Naive thymus-derived CD8-positive, alpha-beta T cell (primary cell): ENCODE results near the gene HAO2. TPM values are rescaled to one million over a fixed set of nuclear protein-coding genes. Genes with fewer than 3 reads are reported as not detected.

Experiments
- ATAC-seq, 2 donors: fragments of 150-1000 bp; cut with Tn5 transposase in 1 of 2; sonication (Bioruptor Pico), chemical (Tn5 transposase) in 1 of 2; 1 replicate in 1 of 2; 2 replicates in 1 of 2; pipeline ENCODE4 v1.10.0; 2021; ENCODE audit warnings: mild to moderate bottlenecking in 2 of 2, moderate library complexity in 2 of 2
- POLR2A ChIA-PET: fragments of 350-600 bp; sonication (Branson Sonifier 250); formaldehyde crosslinking; loops from one replicate; lab custom pipeline; 2021; ENCODE audit warnings: antibody characterized with exemption; lab: Charles Lee
- DNase-seq, 10 donors: peaks; one replicate each; pipeline versions ENCODE4 v3.0.0 to v3.0.0-alpha.2; 2020 to 2022
- H3K27ac Mint-ChIP-seq, 10 donors: one replicate each; pipeline ENCODE4 v1.8.0; 2020 to 2022; ENCODE audit warnings: mild to moderate bottlenecking in 10 of 10, mixed read lengths in 10 of 10, moderate library complexity in 4 of 10, inconsistent platforms in 1 of 10
- H3K27me3 Mint-ChIP-seq, 5 donors: one replicate each; pipeline ENCODE4 v1.8.0; 2021 to 2022; ENCODE audit warnings: mixed read lengths in 5 of 5
- H3K36me3 Mint-ChIP-seq, 3 donors: one replicate each; pipeline ENCODE4 v1.8.0; 2020 to 2022; ENCODE audit warnings: mixed read lengths in 3 of 3, mild to moderate bottlenecking in 2 of 3, inconsistent platforms in 1 of 3
- H3K4me1 Mint-ChIP-seq, 4 donors: one replicate each; pipeline ENCODE4 v1.8.0; 2021 to 2022; ENCODE audit warnings: mixed read lengths in 4 of 4
- H3K4me3 Mint-ChIP-seq, 10 donors: one replicate each; pipeline ENCODE4 v1.8.0; 2020 to 2022; ENCODE audit warnings: mild to moderate bottlenecking in 10 of 10, mixed read lengths in 10 of 10, moderate library complexity in 6 of 10, inconsistent platforms in 1 of 10
- H3K9me3 Mint-ChIP-seq, 9 donors: one replicate each; pipeline ENCODE4 v1.8.0; 2020 to 2022; ENCODE audit warnings: mixed read lengths in 9 of 9, mild to moderate bottlenecking in 3 of 9, inconsistent platforms in 1 of 9, moderate library complexity in 1 of 9
- polyA plus RNA-seq, 3 donors: library from polyadenylated mRNA; unstranded; fragments of 300-500 nt; fragmentation: Illumina TruSeq; gene quantifications; one replicate each; pipeline ENCODE4 v1.2.3, GENCODE V29; 2021
- total RNA-seq, 8 experiments: library from RNA in 2 of 8; stranded (reverse) in 2 of 8; gene quantifications; one replicate each; pipeline ENCODE4 v1.2.3 and lab custom pipeline; 2021 to 2026

Gene HAO2
- total RNA-seq = not detected
- not detected for polyA plus RNA-seq
- 0 reads per million in 6 experiments for total RNA-seq (lab: John Stamatoyannopoulos, UW)

GRCh38 chr1:119368554-119368953, at the start of gene HAO2:
HAO2 (plus strand) TSS chr1:119368785; CDS start chr1:119381086, 12,301 bp downstream.
- ATAC-seq (no peak), DNase-seq (no peak)
- POLR2A ChIA-PET = no interaction called here
- H3K36me3 Mint-ChIP-seq = no peaks in the 10 kb centered on the region
- peaks cover 14 to 78% (median 23%) of the 10 kb centered on the region in 5 donors for H3K27me3 Mint-ChIP-seq
- H3K4me3 Mint-ChIP-seq = no peak within 1 kb of the TSS
- peaks cover 0 to 1% (median 0%) of the 10 kb centered on the region in 9 donors for H3K9me3 Mint-ChIP-seq
- H3K4me1 Mint-ChIP-seq = no peaks in the 10 kb centered on the region
- H3K27ac Mint-ChIP-seq = no peak within 1 kb of the TSS

- H3K27ac Mint-ChIP-seq = no peak overlapping the region
- peaks cover 0 to 5% (median 3%) of the 10 kb centered on the region in 5 donors for H3K27me3 Mint-ChIP-seq
- ATAC-seq (no peak), DNase-seq (no peak)
- POLR2A ChIA-PET = no interaction called here
- H3K4me1 Mint-ChIP-seq = peaks cover 0 to 6% (median 1%) of the 10 kb centered on the region in 4 donors
- H3K36me3 Mint-ChIP-seq = no peaks in the 10 kb centered on the region
- no peak overlapping the region for H3K4me3 Mint-ChIP-seq
- H3K9me3 Mint-ChIP-seq = no peaks in the 10 kb centered on the region
These were observed 48.5 kb upstream of the HAO2 start for GRCh38 chr1:119320100-119320499.

DNA sequence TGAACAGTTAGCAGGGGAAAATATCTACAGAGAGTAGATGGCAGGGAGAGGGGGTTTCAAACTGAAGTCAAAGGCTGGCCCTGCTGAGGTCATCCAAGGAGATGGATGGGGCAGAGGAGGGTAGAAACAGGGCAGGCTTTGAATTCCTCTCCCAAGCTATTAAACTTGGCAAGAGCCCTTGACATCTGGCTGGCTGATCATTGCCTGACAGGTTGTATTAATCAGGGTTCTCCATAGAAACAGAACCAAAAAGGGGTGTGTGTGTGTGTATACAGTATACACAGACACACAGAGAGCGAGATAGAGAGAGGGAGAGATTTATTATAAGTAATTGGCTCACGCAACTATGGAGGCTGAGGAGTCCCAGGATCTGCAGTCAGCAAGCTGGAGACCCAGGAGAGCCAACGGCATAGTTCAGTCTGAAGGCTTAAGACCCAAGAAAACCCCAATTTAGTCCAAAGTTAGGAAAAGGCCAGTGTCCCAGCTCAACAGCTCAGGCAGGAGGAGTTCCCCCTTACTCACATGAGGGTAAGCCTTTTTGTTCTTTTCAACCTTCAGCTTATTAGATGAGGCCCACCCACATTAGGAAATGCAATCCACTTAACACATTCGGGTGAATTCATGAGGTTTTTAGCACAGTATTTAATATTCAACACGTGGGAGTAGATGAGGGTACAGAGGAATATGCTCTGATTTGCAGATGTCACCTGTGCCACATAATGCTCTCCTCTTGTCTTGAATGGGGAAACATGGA, 46.7 kb upstream of the HAO2 start:
- Mint-ChIP-seq H3K36me3 (no peaks in the 10 kb centered on the region), H3K9me3 (no peaks in the 10 kb centered on the region), H3K27me3 (peaks cover 5 to 14% (median 8%) of the 10 kb centered on the region in 5 donors), H3K4me1 (peaks cover 0 to 12% (median 1%) of the 10 kb centered on the region in 4 donors), H3K4me3 (no peak overlapping the region), H3K27ac (no peak overlapping the region)
- ATAC-seq (no peak), DNase-seq (no peak)
- POLR2A ChIA-PET = no interaction called here

- POLR2A ChIA-PET = no interaction called here
- H3K4me1 Mint-ChIP-seq = peaks cover 7 to 24% (median 12%) of the 10 kb centered on the region in 4 donors
- H3K36me3 Mint-ChIP-seq = no peaks in the 10 kb centered on the region
- H3K27ac Mint-ChIP-seq = no peak overlapping the region
- DNase-seq (no peak), ATAC-seq (no peak)
- no peak overlapping the region for H3K4me3 Mint-ChIP-seq
- no peaks in the 10 kb centered on the region for H3K9me3 Mint-ChIP-seq
- peaks cover 8 to 28% (median 8%) of the 10 kb centered on the region in 5 donors for H3K27me3 Mint-ChIP-seq
These were observed 45.2 kb upstream of the HAO2 start for GRCh38 chr1:119323216-119323982.

DNA sequence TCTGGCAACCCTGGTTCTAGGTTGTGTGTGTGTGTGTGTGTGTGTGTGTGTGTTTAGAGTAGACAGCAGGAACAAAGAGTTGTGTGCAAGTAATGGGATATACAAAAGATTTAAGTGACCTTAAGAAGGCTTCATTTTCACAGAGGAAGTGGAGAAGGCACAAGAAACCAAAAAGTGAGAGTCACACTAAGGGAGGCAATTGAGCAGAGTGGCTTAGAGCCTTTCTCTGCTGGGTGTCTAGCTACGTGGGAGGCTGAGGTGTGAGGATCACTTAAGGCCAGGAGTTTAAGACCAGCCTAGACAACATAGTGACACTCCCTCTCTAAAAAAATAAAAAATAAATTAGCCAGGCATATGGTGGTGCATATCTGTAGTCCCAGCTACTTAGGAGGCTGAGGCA, 44.4 kb upstream of the HAO2 start:
- no peak for ATAC-seq

DNA sequence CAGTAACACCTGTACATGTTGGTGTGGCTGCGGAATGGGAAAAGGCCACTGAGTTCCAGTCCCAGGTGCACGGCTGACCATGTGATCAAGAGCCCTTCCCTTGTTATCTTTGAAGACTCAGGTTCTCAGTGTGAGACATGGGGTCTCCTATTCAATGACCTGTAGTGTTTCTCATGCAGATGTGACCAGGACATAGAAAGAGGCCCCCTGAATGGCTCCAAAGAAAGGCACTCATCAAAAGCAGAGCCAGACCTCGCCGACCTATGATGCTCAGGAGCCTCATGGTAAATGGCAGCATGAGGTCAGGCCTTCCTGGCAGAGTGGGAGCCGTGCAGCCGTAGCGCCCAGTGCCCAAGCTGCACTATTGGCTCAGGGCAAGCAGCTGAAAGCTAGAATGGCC, 42.3 kb upstream of the HAO2 start:
- no peaks in the 10 kb centered on the region for H3K9me3 Mint-ChIP-seq
- no peak for DNase-seq
- peaks cover 5 to 40% (median 10%) of the 10 kb centered on the region in 5 donors for H3K27me3 Mint-ChIP-seq
- no peak overlapping the region for H3K27ac Mint-ChIP-seq
- H3K4me3 Mint-ChIP-seq = peak overlapping the region; percentile 35 to 89 (median 86)
- POLR2A ChIA-PET = no interaction called here
- H3K4me1 Mint-ChIP-seq = peaks cover 7 to 24% (median 13%) of the 10 kb centered on the region in 4 donors
- ATAC-seq = no peak
- H3K36me3 Mint-ChIP-seq = no peaks in the 10 kb centered on the region

More for the DNA sequence above, 44.4 kb upstream of the HAO2 start:
- Mint-ChIP-seq H3K27me3 (peaks cover 8 to 36% (median 10%) of the 10 kb centered on the region in 5 donors), H3K4me1 (peaks cover 7 to 24% (median 13%) of the 10 kb centered on the region in 4 donors), H3K4me3 (no peak overlapping the region), H3K36me3 (no peaks in the 10 kb centered on the region), H3K27ac (no peak overlapping the region), H3K9me3 (no peaks in the 10 kb centered on the region)
- DNase-seq = no peak
- POLR2A ChIA-PET = no interaction called here

GRCh38 chr1:119327094-119327449, 41.5 kb upstream of the HAO2 start:
- H3K36me3 Mint-ChIP-seq = no peaks in the 10 kb centered on the region
- H3K4me1 Mint-ChIP-seq = peaks cover 7 to 24% (median 13%) of the 10 kb centered on the region in 4 donors
- POLR2A ChIA-PET = no interaction called here
- peak overlapping the region; percentile 78 to 95 (median 88) for H3K4me3 Mint-ChIP-seq
- no peaks in the 10 kb centered on the region for H3K9me3 Mint-ChIP-seq
- ATAC-seq (peak; percentile 32 to 41), DNase-seq (peak in 2 of 10 donors; percentile 4 to 8)
- H3K27me3 Mint-ChIP-seq = peaks cover 5 to 40% (median 10%) of the 10 kb centered on the region in 5 donors
- peak overlapping the region in 4 of 10 donors; percentile 9 to 75 (median 52) for H3K27ac Mint-ChIP-seq

GRCh38 chr1:119327450-119328155, 41.0 kb upstream of the HAO2 start:
- H3K9me3 Mint-ChIP-seq = no peaks in the 10 kb centered on the region
- peaks cover 5 to 40% (median 10%) of the 10 kb centered on the region in 5 donors for H3K27me3 Mint-ChIP-seq
- ATAC-seq (peak; percentile 66 to 71), DNase-seq (peak in 5 of 10 donors; percentile 10 to 32 (median 19))
- peak overlapping the region in 5 of 10 donors; percentile 9 to 75 (median 32) for H3K27ac Mint-ChIP-seq
- peak overlapping the region; percentile 78 to 95 (median 88) for H3K4me3 Mint-ChIP-seq
- H3K4me1 Mint-ChIP-seq = peaks cover 7 to 24% (median 13%) of the 10 kb centered on the region in 4 donors
- POLR2A ChIA-PET = no interaction called here
- H3K36me3 Mint-ChIP-seq = no peaks in the 10 kb centered on the region

DNA sequence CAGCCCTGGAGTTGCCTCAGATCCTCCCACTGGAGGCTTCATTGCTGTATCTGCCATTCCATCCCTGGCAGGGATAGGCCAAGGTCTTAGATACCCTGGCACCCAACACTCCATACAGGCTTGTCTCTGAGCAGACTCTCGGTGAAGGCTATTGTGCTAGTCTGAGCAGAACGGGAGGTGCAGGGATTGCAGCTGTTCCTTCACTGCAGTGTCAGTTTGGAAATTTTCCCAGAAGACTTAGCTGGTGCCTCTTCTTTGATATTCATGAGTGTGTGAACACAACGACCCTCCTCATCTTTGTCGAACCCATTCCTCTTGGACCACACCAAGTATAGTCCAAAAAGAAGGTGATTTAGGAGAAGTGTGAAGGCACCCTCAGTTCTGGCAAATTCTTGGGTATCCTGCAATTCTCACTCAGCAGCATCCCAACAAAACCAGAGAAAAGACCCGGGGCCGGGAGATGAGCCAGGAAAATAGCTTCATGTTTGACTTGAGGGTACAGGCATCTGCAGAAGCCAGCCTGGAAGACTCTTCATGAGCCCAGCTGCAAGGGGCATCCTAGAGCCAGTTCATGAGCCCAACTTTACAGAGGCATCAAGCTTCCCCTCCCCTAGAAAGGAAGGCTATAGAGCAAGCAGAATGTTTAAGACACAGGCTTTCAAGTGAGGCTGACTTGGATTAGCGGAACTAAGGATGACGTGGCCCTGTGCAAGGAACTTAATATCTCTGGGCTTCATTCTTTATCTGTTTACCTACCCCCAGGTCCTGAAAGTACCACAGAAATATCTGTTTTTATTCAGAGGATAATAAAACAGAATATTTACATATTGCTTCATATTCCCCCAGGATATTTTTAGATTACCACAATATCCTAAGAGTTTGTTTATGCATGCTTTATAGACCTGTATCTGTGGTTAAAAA, 38.8 kb upstream of the HAO2 start:
- Mint-ChIP-seq H3K27me3 (peaks cover 5 to 40% (median 10%) of the 10 kb centered on the region in 5 donors), H3K4me1 (peaks cover 7 to 18% (median 12%) of the 10 kb centered on the region in 4 donors), H3K4me3 (peak overlapping the region in 1 of 10 donors; percentile 29), H3K36me3 (no peaks in the 10 kb centered on the region), H3K9me3 (no peaks in the 10 kb centered on the region), H3K27ac (no peak overlapping the region)
- POLR2A ChIA-PET = no interaction called here
- no peak for DNase-seq
- no peak for ATAC-seq

GRCh38 chr1:119330466-119331189, 38.0 kb upstream of the HAO2 start:
- Mint-ChIP-seq H3K9me3 (no peaks in the 10 kb centered on the region), H3K27me3 (peaks cover 5 to 38% (median 10%) of the 10 kb centered on the region in 5 donors), H3K27ac (no peak overlapping the region), H3K4me1 (peaks cover 7 to 18% (median 12%) of the 10 kb centered on the region in 4 donors), H3K4me3 (no peak overlapping the region), H3K36me3 (no peaks in the 10 kb centered on the region)
- ATAC-seq = no peak
- no peak for DNase-seq
- POLR2A ChIA-PET = no interaction called here

GRCh38 chr1:119331190-119331515, 37.4 kb upstream of the HAO2 start:
- Mint-ChIP-seq H3K27ac (no peak overlapping the region), H3K4me1 (peaks cover 7 to 18% (median 12%) of the 10 kb centered on the region in 4 donors), H3K4me3 (no peak overlapping the region), H3K9me3 (no peaks in the 10 kb centered on the region), H3K36me3 (no peaks in the 10 kb centered on the region), H3K27me3 (peaks cover 5 to 33% (median 8%) of the 10 kb centered on the region in 5 donors)
- DNase-seq (no peak), ATAC-seq (no peak)
- POLR2A ChIA-PET = no interaction called here
